Esophagus (tissue), 2 donors: ENCODE measurements around the gene FLNB. TPM values are rescaled to one million over a fixed set of nuclear protein-coding genes. Genes with fewer than 3 reads are reported as not detected.
A peak's percentile ranks its signal among the peaks of the same experiment; 100 is the strongest.

Experiments
- H3K27ac ChIP-seq, 2 donors: one replicate each; pipeline ENCODE4 v1.5.1; 2013; ENCODE audit warnings: low read depth in 2 of 2, mild to moderate bottlenecking in 2 of 2, inconsistent platforms in 1 of 2, low read length in 1 of 2, moderate library complexity in 1 of 2
- H3K27me3 ChIP-seq, 2 donors: one replicate each; pipeline ENCODE4 v1.6.1; 2013; ENCODE audit warnings: low read length in 2 of 2, control low read depth in 1 of 2, mild to moderate bottlenecking in 1 of 2; ENCODE audit not compliant: insufficient read depth in 2 of 2, control insufficient read depth in 1 of 2
- H3K36me3 ChIP-seq, 2 donors: one replicate each; pipeline ENCODE4 v1.6.1; 2013; ENCODE audit warnings: low read length in 1 of 2; ENCODE audit not compliant: control insufficient read depth in 2 of 2, insufficient read depth in 2 of 2
- H3K4me1 ChIP-seq, 2 donors: one replicate each; pipeline ENCODE4 v1.6.1; 2013; ENCODE audit warnings: low read length in 1 of 2; ENCODE audit not compliant: control insufficient read depth in 2 of 2, insufficient read depth in 2 of 2
- H3K4me3 ChIP-seq, 2 donors: one replicate each; pipeline ENCODE4 v1.5.1; 2013; ENCODE audit warnings: low read length in 2 of 2, mild to moderate bottlenecking in 2 of 2, low read depth in 1 of 2, moderate library complexity in 1 of 2
- H3K9me3 ChIP-seq, 2 donors: one replicate each; pipeline ENCODE4 v1.6.1; 2013; ENCODE audit warnings: mild to moderate bottlenecking in 2 of 2, low read depth in 1 of 2, low read length in 1 of 2, moderate library complexity in 1 of 2; ENCODE audit not compliant: control insufficient read depth in 2 of 2, insufficient read depth in 1 of 2
- WGBS, 2 donors: extraction: QIAGEN DNeasy Blood & Tissue Kit; methylation state at CpG; one replicate each; pipeline ENCODE4 v1.1.7; 2013; 5-methylcytosine and 5-hydroxymethylcytosine counted together
- polyA plus RNA-seq, 2 donors: library from polyadenylated mRNA; stranded (reverse); fragments of 200-250 nt; gene quantifications; one replicate each; pipeline ENCODE4 v1.2.3, GENCODE V29; 2013
- donor health status: healthy with polysubstance abuse.
- donor health status: Bipolar disorder and iron deficiency.

The FLNB gene
- polyA plus RNA-seq, 2 donors = 50.8 to 52.5 TPM

DNA sequence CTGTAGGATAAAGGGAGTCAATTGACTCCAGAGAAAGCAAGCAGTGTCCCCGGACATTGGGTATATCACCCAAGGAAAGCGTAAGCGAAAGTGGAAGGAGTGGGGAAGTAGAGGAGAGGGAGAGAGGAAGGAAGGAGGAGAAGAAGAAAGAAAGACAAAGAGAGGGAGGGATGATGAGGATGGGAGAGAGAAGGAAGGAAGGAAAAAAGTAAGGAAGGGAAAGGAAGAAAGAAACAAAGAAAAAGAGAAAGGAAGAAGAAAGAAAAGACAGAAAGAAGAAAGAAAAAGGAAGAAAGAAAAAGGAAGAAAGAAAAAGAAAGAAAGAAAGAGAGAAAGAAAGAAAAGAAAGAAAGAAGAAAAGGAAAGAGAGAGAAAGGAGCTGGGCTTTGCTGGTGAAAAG lies 201.7 kb downstream of the FLNB start:
- peaks cover 3 to 16% of the 10 kb centered on the region in 2 donors for H3K4me1 ChIP-seq
- H3K36me3 ChIP-seq = no peaks in the 10 kb centered on the region
- WGBS, 2 donors = 78 to 88% methylated on average over 3 of the region's 3 CpGs
- no peak overlapping the region for H3K27ac ChIP-seq
- H3K4me3 ChIP-seq = no peak overlapping the region
- H3K9me3 ChIP-seq = no peaks in the 10 kb centered on the region
- no peaks in the 10 kb centered on the region for H3K27me3 ChIP-seq

DNA sequence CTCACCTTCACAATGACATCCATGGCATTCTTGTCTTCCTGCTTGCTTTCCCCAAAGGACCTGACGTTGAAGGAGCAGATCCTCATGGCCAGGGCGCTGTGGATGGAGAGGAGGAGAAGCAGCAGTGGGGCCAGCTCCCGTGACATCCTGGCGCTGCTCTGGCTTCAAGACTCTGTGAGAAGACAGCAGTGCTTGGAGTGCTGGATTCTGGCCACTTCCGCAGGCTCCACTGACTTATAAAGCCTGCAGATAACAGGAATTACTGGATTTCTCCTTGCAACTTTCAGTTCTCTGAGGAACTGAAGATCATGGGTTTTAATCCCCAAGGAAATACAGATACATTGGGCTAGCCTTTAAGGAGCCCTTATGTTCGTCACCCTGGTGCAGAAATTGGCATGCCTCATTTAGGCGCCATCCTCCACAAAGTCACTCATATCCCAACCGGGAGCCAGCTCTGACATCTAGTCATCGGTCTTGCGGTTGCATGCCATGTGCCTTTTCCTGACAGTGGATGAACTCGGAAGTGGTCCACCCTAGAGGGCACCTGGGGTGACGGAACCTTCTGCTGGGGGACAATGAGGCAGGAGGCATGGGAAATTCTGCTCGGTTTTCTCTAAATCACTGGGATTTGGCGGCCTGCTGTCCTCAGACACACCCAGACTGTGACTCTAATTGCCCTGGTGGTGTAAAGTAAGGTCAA lies 202.7 kb downstream of the FLNB start, which contains the start of gene DNASE1L3:
Gene DNASE1L3 (minus strand): TSS at position 212 of the 700 bp plus-strand sequence. CDS start 66 bp downstream, at position 146.
- Histone ChIP-seq H3K27me3 (no peaks in the 10 kb centered on the region), H3K4me3 (peak within 1 kb of the TSS in 1 of 2 donors; percentile 14), H3K36me3 (no peaks in the 10 kb centered on the region), H3K4me1 (peaks cover 3 to 23% of the 10 kb centered on the region in 2 donors), H3K27ac (peak within 1 kb of the TSS in 1 of 2 donors; percentile 77), H3K9me3 (no peaks in the 10 kb centered on the region)
- 65 to 67% methylated on average over 14 of the region's 14 CpGs for WGBS, 2 donors

DNA sequence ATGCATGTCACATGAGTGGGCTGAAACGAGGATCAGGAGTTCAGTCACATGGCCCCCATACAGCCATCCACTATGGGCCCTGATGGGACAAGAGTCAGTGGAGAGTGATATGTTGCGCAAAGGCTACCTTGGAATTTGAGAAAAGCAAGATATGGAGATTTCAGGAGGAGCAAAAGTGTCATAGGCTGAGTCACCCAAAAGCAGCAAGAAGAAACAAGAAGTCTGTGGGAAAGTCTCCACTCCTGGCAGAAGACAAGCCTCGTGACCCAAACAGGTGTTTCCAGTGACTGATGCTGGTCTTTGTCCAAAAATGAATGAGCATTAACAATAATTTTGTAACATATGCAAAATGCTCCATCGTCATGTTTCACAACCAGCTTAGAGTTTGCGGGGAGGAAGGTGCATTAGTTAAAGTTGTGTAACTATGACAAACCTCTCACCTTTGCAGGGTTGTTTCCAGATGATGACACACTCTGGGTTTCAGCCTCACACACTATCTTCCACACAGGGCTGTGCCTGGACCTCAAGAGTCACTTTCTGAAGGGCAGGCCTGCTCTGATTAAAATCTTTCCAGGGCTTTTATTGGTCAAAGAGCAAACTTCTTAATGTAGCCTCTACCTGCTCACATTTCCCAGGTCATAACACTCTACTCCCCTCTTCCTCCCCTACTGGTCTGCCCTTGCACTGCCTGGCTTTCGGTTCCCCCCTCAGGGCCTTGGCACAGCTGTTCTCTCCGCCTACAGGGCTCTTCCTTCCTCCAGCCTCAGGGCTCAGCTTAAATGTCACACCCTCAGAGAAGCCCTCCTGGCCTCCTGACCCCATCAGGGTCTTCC lies 206.5 kb downstream of the FLNB start:
- WGBS, 2 donors = 39 to 43% methylated on average over 7 of the region's 7 CpGs
- Histone ChIP-seq H3K9me3 (no peaks in the 10 kb centered on the region), H3K4me1 (peaks cover 0 to 26% of the 10 kb centered on the region in 2 donors), H3K4me3 (no peak overlapping the region), H3K27me3 (no peaks in the 10 kb centered on the region), H3K27ac (peak overlapping the region; percentile 94 to 96), H3K36me3 (no peaks in the 10 kb centered on the region)

DNA sequence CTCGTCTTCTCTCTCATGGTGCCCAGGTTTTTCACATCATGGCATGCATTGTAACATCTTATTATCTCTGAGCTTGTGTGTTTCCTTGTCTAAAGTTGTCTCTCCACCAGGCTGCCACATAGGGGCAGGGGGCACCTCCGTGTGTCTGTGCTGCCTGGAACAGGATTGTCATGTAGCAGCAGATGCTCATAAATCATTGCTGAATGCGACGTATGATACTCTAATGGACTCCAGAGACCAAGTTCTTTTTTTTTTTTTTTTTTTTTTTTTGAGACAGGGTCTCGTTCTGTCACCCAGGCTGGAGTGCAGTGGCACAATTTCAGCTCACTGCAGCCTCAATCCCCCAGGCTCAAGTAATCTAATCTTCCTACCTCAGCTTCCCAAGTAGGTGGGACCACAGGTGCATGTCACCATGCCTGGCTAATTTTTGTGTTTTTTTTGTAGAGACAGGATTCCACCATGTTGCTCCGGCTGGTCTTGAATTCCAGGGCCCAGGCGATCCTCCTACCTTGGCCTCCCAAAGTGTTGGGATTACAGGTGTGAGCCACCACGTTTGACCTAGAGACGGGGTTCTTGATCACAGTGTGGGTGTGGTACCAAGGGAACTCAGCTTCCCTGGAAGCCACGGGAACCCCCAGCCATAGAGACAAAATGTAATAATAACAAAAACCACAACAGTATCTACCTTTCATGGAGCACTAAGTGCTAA lies 207.2 kb downstream of the FLNB start:
- Histone ChIP-seq H3K27me3 (no peaks in the 10 kb centered on the region), H3K4me3 (no peak overlapping the region), H3K4me1 (peaks cover 0 to 26% of the 10 kb centered on the region in 2 donors), H3K9me3 (no peaks in the 10 kb centered on the region), H3K27ac (peak overlapping the region; percentile 94 to 96), H3K36me3 (no peaks in the 10 kb centered on the region)
- WGBS, 2 donors = 59 to 68% methylated on average over 9 to 10 of the region's 10 CpGs

DNA sequence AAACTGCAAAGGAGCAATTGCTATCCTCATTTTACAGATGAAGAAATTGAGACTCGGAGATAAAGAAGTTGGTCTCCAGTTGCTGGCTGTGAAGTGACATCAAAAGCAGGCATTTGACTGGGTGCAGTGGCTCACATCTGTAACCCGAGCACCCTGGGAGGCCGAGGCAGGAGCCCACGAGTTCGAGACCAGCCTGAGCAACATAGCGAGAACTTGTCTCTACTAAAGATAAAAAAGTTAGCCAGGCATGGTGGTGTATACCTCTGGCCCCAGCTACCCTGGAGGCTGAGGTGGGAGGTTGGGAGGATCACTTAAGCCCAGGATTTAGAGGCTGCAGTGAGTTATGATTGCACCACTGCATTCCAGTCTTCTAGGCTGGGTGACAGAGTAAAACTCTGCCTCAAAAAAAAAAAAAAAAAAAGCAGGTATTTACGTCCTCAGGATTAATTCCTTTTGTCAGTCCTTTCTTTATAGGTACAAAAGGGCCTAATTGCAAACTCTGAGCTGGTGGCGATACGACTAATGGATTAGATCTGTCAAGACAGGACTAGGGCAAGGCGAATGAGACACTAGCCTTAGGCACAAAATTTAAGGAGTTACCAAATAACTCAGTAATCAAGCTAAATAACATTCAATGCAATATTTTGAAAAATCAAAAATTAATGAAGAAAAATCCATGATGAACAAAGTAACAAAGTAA lies 208.4 kb downstream of the FLNB start:
- Histone ChIP-seq H3K4me3 (no peak overlapping the region), H3K27me3 (no peaks in the 10 kb centered on the region), H3K36me3 (no peaks in the 10 kb centered on the region), H3K9me3 (no peaks in the 10 kb centered on the region), H3K4me1 (peaks cover 0 to 20% of the 10 kb centered on the region in 2 donors), H3K27ac (peak overlapping the region; percentile 52 to 72)
- WGBS, 2 donors = 53 to 63% methylated on average over 10 of the region's 10 CpGs

DNA sequence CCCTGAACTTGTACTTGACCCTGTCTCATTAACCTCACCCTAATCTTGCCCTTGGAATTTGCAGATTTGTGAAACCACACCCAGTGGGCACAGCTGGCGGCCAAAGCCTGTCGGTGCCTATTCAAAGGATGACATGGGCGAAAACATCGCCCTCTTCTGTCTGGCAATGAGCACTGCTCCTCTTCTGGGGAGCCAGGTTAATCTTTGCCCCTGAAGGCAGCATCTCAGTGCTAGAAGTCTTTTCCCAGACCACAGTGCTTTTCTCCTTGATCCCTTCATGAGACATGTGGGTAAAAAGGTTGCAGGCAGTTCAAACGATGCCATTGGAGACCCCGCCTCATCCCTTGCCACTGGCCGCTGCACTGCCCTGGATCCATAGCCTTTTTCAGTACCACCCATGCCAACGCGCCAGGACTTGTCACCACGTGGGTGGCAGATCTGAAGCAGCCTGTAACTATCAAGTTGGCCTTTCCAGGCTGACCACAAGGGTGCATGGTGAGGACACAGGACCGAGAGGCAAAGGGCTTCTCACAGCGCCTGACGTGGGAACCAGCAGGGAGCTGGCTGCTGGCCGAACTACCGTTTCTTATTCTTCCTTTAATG lies 209.1 kb downstream of the FLNB start:
- 18 to 24% methylated on average over 15 of the region's 15 CpGs for WGBS, 2 donors
- H3K4me1 ChIP-seq = peaks cover 0 to 20% of the 10 kb centered on the region in 2 donors
- no peaks in the 10 kb centered on the region for H3K27me3 ChIP-seq
- H3K9me3 ChIP-seq = no peaks in the 10 kb centered on the region
- no peaks in the 10 kb centered on the region for H3K36me3 ChIP-seq
- peak overlapping the region in 1 of 2 donors; percentile 53 for H3K27ac ChIP-seq
- no peak overlapping the region for H3K4me3 ChIP-seq

DNA sequence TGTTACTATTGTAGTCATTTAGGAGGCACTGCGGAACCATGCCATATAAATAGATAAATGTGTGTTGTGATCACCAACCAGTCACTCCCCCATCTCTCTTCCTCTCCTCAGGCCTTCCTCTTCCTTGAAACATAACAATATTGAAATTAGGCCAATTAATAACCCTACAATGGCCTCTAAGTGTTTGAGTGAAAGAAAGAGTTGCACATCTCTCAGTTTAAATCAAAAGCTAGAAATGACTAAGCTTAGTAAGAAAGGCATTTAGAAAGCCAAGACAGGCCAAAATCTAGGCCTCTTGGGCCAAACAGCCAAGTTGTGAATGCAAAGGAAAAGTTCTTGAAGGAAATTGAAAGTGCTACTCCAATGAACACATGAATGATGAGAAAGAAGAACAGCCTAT lies 210.7 kb downstream of the FLNB start:
- Histone ChIP-seq H3K36me3 (no peaks in the 10 kb centered on the region), H3K4me1 (peaks cover 0 to 20% of the 10 kb centered on the region in 2 donors)
- 83% methylated on average over 1 of the region's 1 CpG for WGBS, 2 donors

More for the DNA sequence above, 210.7 kb downstream of the FLNB start:
- Histone ChIP-seq H3K9me3 (no peaks in the 10 kb centered on the region), H3K4me3 (no peak overlapping the region), H3K27me3 (no peaks in the 10 kb centered on the region), H3K27ac (no peak overlapping the region)
